Activated T-helper 9 cell treated with anti-CD3 and anti-CD28 coated beads, Interleukin-2, amount 50 U/mL, for 16 hours (primary cell): ENCODE results near the gene PRKCQ.
"Not testable (repeated sequence)": the region's sequence is repeated elsewhere in the genome, so short reads cannot be mapped to it uniquely, and the experiment has no call there.

Experiments used
- DNase-seq: peaks from one replicate; pipeline ENCODE4 v3.0.0-alpha.2; 2020; ENCODE audit warnings: low read depth

PRKCQ gene

DNA sequence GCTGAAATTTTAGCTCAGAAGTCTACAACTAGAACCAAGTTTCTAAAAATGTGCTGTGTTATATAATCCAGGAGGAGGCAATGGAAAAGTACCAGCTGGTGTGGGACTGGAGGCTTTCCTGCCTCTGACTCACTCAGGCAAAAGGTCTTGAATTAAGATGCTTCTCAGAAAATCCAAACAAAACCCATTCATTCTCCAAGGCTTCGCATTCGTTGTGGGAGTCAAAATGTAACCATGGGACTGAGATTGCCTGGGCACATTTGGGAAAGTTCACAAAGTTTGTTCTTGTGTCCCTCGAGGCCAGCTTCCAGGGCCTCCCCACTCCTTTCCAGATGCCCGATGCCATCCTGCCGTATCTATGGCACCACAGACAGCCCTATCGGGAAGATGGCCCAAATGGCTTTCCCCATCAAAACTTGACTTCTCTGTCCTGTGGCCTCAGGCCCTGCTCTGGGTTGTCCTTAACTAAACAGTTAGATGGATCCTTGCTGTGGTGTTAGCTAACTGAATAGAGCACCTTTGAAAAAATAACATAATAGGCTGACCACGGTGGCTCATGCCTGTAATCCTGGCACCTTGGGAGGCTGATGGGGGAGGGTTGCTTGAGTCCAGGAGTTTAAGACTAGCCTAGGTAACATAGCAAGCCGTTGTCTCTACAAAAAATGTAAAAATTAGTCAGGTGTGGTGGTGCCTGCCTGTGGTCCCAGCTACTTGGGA is 196.8 kb downstream of the PRKCQ start:
- no peak for DNase-seq

DNA sequence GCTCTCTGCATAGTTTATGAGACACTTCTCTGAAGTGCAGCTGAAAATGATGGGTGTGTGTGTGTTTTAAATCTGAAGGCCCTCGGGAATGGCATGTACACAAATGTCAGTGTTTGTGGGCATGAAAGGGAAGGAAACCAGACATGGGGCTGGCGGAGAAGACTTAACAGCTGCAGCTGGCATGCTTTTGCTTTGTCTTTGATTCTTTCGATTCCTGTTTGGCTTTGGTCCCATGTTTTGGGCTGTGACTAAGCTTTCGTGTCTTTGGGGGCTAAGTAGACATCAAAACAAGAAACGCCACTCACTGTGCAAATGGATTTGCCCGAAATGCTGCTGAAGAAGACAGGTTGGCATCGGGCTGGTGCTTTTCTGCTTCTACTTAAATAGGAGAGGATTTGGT is 198.0 kb downstream of the PRKCQ start:
- DNase-seq: peak; percentile 3

DNA sequence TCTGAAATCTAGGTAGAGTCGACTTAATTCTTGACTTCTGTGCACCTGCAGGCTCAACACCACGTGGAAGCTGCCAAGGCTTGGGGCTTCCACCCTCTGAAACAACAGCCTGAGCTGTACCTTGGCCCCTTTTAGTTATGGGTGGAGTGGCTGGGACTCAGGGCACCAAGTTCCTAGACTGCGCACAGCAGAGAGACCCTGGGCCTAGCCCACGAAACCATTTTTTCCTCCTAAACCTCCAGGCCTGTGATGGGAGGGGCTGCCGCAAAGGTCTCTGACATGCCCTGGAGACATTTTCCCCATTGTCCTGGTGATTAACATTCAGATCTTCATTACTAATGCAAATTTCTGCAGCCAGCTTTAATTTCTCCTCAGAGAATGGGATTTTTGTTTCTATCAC is 199.6 kb downstream of the PRKCQ start:
- DNase-seq: not testable (repeated sequence)

DNA sequence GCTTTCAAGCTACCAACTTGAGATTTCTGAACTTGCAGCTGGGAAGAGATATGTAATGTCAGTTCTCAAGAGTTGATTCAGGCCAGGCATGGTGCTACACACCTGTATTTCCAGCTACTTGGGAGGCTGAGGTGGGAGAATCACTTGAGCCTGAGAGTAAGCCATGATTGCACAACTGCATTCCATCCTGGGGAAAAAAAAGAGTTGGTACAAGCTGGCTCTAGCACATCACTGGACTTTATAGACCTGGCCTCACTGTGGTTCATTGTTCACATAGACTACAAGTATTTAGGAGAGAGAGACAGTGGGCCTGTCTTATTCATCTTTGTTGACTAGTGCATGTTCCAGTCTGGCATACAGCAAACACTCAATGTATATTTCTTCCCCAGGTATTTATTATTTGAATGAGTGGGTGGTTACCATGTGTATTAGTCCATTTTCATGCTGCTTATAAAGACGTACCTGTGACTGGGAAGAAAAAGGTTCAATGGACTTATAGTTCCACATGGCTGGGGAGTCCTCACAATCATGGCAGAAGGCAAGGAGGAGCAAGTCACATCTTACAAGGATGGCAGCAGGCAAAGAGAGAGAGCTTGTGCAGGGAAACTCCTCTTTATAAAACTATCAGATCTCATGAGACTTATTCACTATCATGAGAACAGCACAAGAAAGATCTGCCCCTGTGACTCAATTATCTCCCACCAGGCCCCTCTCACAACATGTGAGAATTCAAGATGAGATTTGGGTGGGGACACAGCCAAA is 200.9 kb downstream of the PRKCQ start:
- DNase-seq: no peak
